ENCODE results near the gene OGFR. TPM values are rescaled to one million over a fixed set of nuclear protein-coding genes. Genes with fewer than 3 reads are reported as not detected.
"Not testable (repeated sequence)": the region's sequence is repeated elsewhere in the genome, so short reads cannot be mapped to it uniquely, and the experiment has no call there.

OGFR gene
- total RNA-seq, 1 experiment from 2014 or later: 50.1 TPM

GRCh38 chr20:62846166-62846890, 41.7 kb downstream of the OGFR start:
- H3K36me3 ChIP-seq (replicated peaks; ENCODE audit: control insufficient read depth, insufficient read depth, low read length): peaks cover 4% of the 10 kb centered on the region
- H3K4me3 ChIP-seq (ENCODE audit: insufficient read depth, low read depth, low read length): no peak overlapping the region
- DNase-seq: peak; percentile 23
- no peaks in the 10 kb centered on the region for H3K27me3 ChIP-seq (ENCODE audit: control insufficient read depth, insufficient read depth, low read length)

- not testable (repeated sequence) for H3K36me3 ChIP-seq (replicated peaks; ENCODE audit: control insufficient read depth, insufficient read depth, low read length); H3K27me3 ChIP-seq (ENCODE audit: control insufficient read depth, insufficient read depth, low read length); DNase-seq; H3K4me3 ChIP-seq (ENCODE audit: insufficient read depth, low read depth, low read length)
These were observed 44.3 kb downstream of the OGFR start for GRCh38 chr20:62848917-62849316.

GRCh38 chr20:62849431-62849830, 44.8 kb downstream of the OGFR start:
- DNase-seq: no peak
- H3K27me3 ChIP-seq (ENCODE audit: control insufficient read depth, insufficient read depth, low read length): no peaks in the 10 kb centered on the region
- no peak overlapping the region for H3K4me3 ChIP-seq (ENCODE audit: insufficient read depth, low read depth, low read length)
- peaks cover 11% of the 10 kb centered on the region for H3K36me3 ChIP-seq (replicated peaks; ENCODE audit: control insufficient read depth, insufficient read depth, low read length)

GRCh38 chr20:62850333-62850974, 45.8 kb downstream of the OGFR start:
- Histone ChIP-seq H3K27me3 (ENCODE audit: control insufficient read depth, insufficient read depth, low read length) (no peaks in the 10 kb centered on the region), H3K36me3 (replicated peaks; ENCODE audit: control insufficient read depth, insufficient read depth, low read length) (peaks cover 13% of the 10 kb centered on the region), H3K4me3 (ENCODE audit: insufficient read depth, low read depth, low read length) (no peak overlapping the region)
- DNase-seq: peak; percentile 76

- Histone ChIP-seq H3K36me3 (replicated peaks; ENCODE audit: control insufficient read depth, insufficient read depth, low read length) (peaks cover 15% of the 10 kb centered on the region), H3K27me3 (ENCODE audit: control insufficient read depth, insufficient read depth, low read length) (no peaks in the 10 kb centered on the region), H3K4me3 (ENCODE audit: insufficient read depth, low read depth, low read length) (no peak overlapping the region)
- DNase-seq: no peak
These were observed 47.6 kb downstream of the OGFR start for GRCh38 chr20:62852196-62852595.

GRCh38 chr20:62852841-62853240, 48.2 kb downstream of the OGFR start:
- Histone ChIP-seq H3K4me3 (ENCODE audit: insufficient read depth, low read depth, low read length) (no peak overlapping the region), H3K27me3 (ENCODE audit: control insufficient read depth, insufficient read depth, low read length) (no peaks in the 10 kb centered on the region), H3K36me3 (replicated peaks; ENCODE audit: control insufficient read depth, insufficient read depth, low read length) (peaks cover 17% of the 10 kb centered on the region)
- no peak for DNase-seq

GRCh38 chr20:62853304-62853703, 48.7 kb downstream of the OGFR start:
- DNase-seq; H3K27me3 ChIP-seq (ENCODE audit: control insufficient read depth, insufficient read depth, low read length); H3K4me3 ChIP-seq (ENCODE audit: insufficient read depth, low read depth, low read length): not testable (repeated sequence)
- peaks cover 17% of the 10 kb centered on the region for H3K36me3 ChIP-seq (replicated peaks; ENCODE audit: control insufficient read depth, insufficient read depth, low read length)

- Histone ChIP-seq H3K27me3 (ENCODE audit: control insufficient read depth, insufficient read depth, low read length) (no peaks in the 10 kb centered on the region), H3K36me3 (replicated peaks; ENCODE audit: control insufficient read depth, insufficient read depth, low read length) (peaks cover 17% of the 10 kb centered on the region), H3K4me3 (ENCODE audit: insufficient read depth, low read depth, low read length) (no peak overlapping the region)
- DNase-seq: no peak
These were observed 49.5 kb downstream of the OGFR start for GRCh38 chr20:62854121-62854520.

GRCh38 chr20:62855120-62855519, 50.5 kb downstream of the OGFR start:
- Histone ChIP-seq H3K4me3 (ENCODE audit: insufficient read depth, low read depth, low read length) (no peak overlapping the region), H3K36me3 (replicated peaks; ENCODE audit: control insufficient read depth, insufficient read depth, low read length) (peaks cover 17% of the 10 kb centered on the region), H3K27me3 (ENCODE audit: control insufficient read depth, insufficient read depth, low read length) (no peaks in the 10 kb centered on the region)
- no peak for DNase-seq

- DNase-seq: no peak
- H3K4me3 ChIP-seq (ENCODE audit: insufficient read depth, low read depth, low read length): no peak overlapping the region
- no peaks in the 10 kb centered on the region for H3K27me3 ChIP-seq (ENCODE audit: control insufficient read depth, insufficient read depth, low read length)
- peaks cover 12% of the 10 kb centered on the region for H3K36me3 ChIP-seq (replicated peaks; ENCODE audit: control insufficient read depth, insufficient read depth, low read length)
These were observed 52.4 kb downstream of the OGFR start for GRCh38 chr20:62856931-62857619.

- DNase-seq: no peak
- Histone ChIP-seq H3K36me3 (replicated peaks; ENCODE audit: control insufficient read depth, insufficient read depth, low read length) (peaks cover 12% of the 10 kb centered on the region), H3K4me3 (ENCODE audit: insufficient read depth, low read depth, low read length) (no peak overlapping the region), H3K27me3 (ENCODE audit: control insufficient read depth, insufficient read depth, low read length) (no peaks in the 10 kb centered on the region)
These were observed 53.6 kb downstream of the OGFR start for GRCh38 chr20:62858058-62858830.

GRCh38 chr20:62859721-62860120, 55.1 kb downstream of the OGFR start:
- H3K4me3 ChIP-seq (ENCODE audit: insufficient read depth, low read depth, low read length): no peak overlapping the region
- H3K27me3 ChIP-seq (ENCODE audit: control insufficient read depth, insufficient read depth, low read length): no peaks in the 10 kb centered on the region
- no peak for DNase-seq
- H3K36me3 ChIP-seq (replicated peaks; ENCODE audit: control insufficient read depth, insufficient read depth, low read length): peaks cover 8% of the 10 kb centered on the region

GRCh38 chr20:62860391-62860923, 55.8 kb downstream of the OGFR start:
- Histone ChIP-seq H3K27me3 (ENCODE audit: control insufficient read depth, insufficient read depth, low read length) (no peaks in the 10 kb centered on the region), H3K4me3 (ENCODE audit: insufficient read depth, low read depth, low read length) (peak overlapping the region; percentile 43), H3K36me3 (replicated peaks; ENCODE audit: control insufficient read depth, insufficient read depth, low read length) (peaks cover 8% of the 10 kb centered on the region)
- peak; percentile 64 for DNase-seq
